Heart left ventricle (tissue), 13 donors: Measurements from ENCODE around the gene ATF6.

Source experiments
- CTCF ChIP-seq, 12 donors: fragments of 200-600 bp; sonication (generic) in 4 of 12; IDR thresholded peaks; one replicate each; pipeline versions ENCODE4 v1.5.0 to v1.8.0; 2018 to 2022; ENCODE audit warnings: antibody characterized with exemption in 12 of 12, mild to moderate bottlenecking in 5 of 12
- POLR2A ChIP-seq, 2 donors: fragments of 450-650 bp; IDR thresholded peaks; one replicate each; pipeline ENCODE4 v1.6.1; 2017; ENCODE audit warnings: antibody characterized with exemption in 2 of 2, mild to moderate bottlenecking in 2 of 2, moderate library complexity in 2 of 2
- donor health status: ischemic (EF 13 %, LVEDD 7.1; RV severe dilation, severe dysfunction).
- donor health status: DM: no; HTN: yes; CAD: no.
- donor health status: DM: no; HTN: no; CAD: no.
- donor health status: ischemic (EF 25% LVEDD 6.9; RV normal size, moderate dysfunction).
- donor health status: ischemic (EF 25% LVEDD 5.7; RV mildly dilated, moderate dysfunction).
- donor health status: ischemic (EF 35%, LVEDD 5.7; RV mildly dilated, moderate dysfunction).
- donor health status: nonischemic (EF 11% LVEDD 7.7; RV severe dilation, severe dysfunction).
- donor health status: DM: yes; HTN: yes; CAD: no.
- donor health status: PGD.
- donor health status: ischemic (EF 29% LVEDD 5.4; RV normal size, mild dysfunction).
- donor health status: nonischemic (EF 23%, LVEDD 6.1; RV moderate dilation, normal function).

GRCh38 chr1:161956930-161957329, 190.8 kb downstream of the ATF6 start:
- TF ChIP-seq CTCF (IDR thresholded peaks at IDR 0.05) = no peak
- no peak for TF ChIP-seq POLR2A (IDR thresholded peaks at IDR 0.05)
